Measurements from ENCODE around the gene MIF. TPM values are rescaled to one million over a fixed set of nuclear protein-coding genes. Genes with fewer than 3 reads are reported as not detected.

Gene MIF
- 100 to 1,000 TPM in 3 of 4 donors, 10 to 100 TPM in 1; 58.8 to 202 (median 128) TPM for total RNA-seq

DNA sequence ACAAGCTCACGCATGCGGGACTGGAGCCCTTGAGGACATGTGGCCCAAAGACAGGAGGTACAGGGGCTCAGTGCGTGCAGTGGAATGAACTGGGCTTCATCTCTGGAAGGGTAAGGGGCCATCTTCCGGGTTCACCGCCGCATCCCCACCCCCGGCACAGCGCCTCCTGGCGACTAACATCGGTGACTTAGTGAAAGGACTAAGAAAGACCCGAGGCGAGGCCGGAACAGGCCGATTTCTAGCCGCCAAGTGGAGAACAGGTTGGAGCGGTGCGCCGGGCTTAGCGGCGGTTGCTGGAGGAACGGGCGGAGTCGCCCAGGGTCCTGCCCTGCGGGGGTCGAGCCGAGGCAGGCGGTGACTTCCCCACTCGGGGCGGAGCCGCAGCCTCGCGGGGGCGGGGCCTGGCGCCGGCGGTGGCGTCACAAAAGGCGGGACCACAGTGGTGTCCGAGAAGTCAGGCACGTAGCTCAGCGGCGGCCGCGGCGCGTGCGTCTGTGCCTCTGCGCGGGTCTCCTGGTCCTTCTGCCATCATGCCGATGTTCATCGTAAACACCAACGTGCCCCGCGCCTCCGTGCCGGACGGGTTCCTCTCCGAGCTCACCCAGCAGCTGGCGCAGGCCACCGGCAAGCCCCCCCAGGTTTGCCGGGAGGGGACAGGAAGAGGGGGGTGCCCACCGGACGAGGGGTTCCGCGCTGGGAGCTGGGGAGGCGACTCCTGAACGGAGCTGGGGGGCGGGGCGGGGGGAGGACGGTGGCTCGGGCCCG is at the start of gene MIF:
Gene MIF (plus strand): TSS at position 439 of the 765 bp plus-strand sequence. CDS start 92 bp downstream, at position 531.
- TF ChIP-seq, protein P1, sequence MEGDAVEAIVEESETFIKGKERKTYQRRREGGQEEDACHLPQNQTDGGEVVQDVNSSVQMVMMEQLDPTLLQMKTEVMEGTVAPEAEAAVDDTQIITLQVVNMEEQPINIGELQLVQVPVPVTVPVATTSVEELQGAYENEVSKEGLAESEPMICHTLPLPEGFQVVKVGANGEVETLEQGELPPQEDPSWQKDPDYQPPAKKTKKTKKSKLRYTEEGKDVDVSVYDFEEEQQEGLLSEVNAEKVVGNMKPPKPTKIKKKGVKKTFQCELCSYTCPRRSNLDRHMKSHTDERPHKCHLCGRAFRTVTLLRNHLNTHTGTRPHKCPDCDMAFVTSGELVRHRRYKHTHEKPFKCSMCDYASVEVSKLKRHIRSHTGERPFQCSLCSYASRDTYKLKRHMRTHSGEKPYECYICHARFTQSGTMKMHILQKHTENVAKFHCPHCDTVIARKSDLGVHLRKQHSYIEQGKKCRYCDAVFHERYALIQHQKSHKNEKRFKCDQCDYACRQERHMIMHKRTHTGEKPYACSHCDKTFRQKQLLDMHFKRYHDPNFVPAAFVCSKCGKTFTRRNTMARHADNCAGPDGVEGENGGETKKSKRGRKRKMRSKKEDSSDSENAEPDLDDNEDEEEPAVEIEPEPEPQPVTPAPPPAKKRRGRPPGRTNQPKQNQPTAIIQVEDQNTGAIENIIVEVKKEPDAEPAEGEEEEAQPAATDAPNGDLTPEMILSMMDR (IDR thresholded peaks at IDR 0.05; ENCODE audit: low read depth): no peak

DNA sequence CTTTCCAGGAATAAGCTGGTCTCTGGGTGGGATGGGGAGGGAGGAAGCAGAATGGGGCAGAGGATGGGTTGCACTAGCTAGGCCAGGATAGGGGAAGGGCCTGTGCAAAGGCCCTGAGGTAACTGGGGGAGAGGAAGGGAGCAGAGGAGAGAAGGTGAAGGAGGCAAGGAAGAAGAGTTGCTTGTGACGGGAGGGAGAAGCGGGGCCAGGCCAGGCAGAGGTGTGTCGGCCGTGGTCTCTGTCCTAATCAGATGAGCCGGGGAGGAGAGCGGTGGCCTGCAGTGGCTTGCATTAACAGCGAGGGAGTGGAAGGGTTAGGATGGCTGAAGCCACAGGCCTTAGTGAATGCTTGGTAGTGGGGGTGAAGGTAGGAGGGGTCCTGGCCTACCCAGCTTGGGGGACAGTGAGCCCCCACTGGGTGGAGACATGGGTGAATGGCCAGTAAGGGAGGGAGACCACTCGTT is 49.4 kb upstream of the MIF start:
- TF ChIP-seq, protein P1 (IDR thresholded peaks at IDR 0.05; ENCODE audit: low read depth): no peak

DNA sequence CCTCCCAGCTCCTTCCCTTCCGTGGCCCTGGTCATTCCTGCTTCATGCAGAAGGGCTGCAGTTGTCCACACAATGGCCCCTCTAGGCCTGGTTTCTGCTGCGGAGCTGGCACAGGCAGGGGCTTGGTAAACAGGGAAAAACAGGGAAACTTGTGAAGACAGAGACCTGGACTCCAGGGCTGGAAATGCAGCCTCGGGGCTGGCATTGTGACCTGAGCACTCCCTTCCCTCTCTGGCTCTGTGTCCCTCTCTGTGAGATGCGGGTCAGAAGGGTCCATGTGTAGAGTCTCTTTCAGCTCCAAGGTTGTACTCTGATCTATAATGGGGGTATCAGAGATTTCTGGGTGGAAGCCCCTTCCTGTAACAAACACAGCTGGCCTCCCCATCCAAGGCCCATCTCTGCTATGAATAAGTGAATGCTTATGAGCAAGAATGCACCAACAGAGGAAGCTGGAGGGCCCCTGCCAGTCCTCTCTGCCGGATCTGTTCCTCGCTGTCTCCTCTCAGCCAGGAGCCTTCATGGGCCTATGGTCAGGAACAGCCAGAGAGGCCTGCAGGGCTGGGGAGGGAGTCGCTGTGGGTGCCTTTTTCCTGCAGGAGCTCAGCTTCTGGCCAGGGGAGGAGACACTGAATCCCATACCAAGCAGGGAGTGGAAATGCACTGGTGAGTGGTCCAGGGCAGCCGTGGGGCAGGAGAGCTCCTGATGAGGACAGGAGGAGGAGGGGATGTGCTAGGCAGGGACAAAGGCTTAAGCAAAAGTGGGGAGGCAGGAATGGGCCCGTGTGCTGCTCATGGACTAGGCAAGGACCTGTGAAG is 48.7 kb upstream of the MIF start:
- TF ChIP-seq, protein P1 (IDR thresholded peaks at IDR 0.05; ENCODE audit: low read depth): no peak

DNA sequence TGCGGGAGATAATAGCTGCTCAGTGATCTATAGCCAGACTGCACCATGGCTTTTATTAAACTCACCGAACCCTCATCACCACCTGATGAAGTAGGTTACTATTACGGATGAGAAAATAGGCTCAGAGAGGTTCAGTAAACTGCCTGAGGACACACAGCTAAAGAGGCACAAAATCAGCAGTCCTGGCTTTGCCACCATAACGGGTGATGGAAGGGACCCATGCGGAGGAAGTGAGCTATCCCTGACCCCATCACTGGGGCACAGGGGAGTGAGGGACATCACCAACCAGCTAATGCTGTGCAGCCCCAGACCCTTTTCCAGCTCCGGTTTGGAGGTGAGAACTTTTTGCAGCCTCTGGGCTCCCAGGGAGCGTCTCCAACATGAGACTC is 48.1 kb upstream of the MIF start:
- TF ChIP-seq, protein P1 (IDR thresholded peaks at IDR 0.05; ENCODE audit: low read depth): no peak

DNA sequence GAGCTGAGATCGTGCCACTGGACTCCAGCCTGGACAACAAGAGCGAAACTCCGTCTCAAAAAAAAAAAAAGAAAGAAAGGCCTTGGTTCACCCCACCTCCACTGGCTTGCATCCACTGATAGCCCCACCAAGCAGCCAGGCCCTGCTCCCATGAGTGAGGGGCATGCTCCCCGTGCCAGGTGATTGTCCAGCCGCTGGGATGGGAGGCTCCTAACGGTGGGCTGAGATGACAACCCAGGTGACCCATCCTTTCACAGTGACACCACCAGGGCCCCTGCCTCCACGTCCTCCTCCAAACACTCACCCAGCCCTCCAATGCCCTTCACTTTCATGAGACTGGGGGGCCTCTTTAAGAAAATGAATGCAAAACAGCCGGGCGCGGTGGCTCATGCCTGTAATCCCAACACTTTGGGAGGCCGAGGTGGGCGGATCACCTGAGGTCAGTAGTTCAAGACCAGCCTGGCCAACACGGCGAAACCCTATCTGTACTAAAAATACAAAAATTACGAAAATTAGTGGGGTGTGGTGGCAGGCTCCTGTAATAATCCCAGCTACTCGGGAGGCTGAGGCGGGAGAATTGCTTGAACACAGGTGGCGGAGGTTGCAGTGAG is 46.8 kb upstream of the MIF start:
- TF ChIP-seq, protein P1 (IDR thresholded peaks at IDR 0.05; ENCODE audit: low read depth): no peak

DNA sequence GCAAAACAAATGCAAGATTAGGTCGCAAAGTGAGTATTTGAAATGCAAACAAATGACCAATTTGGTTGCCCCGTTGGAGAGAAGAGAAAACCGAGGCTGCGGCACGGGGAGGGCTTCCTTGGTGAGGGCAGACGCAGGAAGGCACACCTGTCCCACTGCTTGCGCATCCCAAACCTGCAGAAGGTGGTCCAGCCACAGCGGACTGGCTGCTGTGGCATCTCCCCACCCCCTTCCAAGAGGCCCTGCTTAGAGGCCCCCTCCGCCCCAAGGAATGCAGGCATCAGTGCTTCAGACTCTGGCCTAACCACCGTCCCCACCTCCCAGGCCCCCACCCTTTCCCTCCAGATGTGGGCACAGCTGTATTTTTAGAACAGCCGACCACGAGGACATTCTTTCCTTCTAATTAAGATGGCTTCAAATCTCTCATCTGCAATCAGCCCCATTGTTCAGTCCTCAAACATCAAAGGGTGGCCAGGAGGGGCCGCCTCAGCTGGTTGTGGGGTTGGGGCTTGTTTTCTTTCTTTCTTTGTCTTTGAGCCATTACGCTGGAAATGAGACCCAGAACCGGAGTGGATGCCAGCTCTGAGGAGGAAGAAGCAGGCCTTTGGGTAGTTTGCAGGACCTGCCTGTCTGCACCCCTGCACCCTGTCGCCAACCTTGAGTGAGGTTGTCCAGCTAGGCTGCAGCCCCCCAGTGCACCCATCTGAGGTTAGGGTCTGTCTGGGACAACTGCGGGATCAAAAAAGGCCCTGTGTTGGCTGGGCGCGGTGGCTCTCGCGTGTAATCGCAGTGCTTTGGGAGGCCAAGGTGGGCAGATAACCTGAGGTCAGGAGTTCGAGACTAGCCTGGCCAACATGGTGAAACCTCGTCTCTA is 46.0 kb upstream of the MIF start:
- TF ChIP-seq, protein P1 (IDR thresholded peaks at IDR 0.05; ENCODE audit: low read depth): no peak

Data from subcutaneous adipose tissue (tissue), 4 donors.